Measurements from ENCODE around the gene SNX25.

GRCh38 chr4:185323606-185324005 is 114.2 kb downstream of the SNX25 start:
- no peak for TF ChIP-seq CTCF (IDR thresholded peaks at IDR 0.05)
- no peak for TF ChIP-seq EZH2 (IDR thresholded peaks at IDR 0.05; ENCODE audit: borderline replicate concordance, insufficient read depth, low read depth, low read length, poor library complexity, severe bottlenecking)

Data from B cell (primary cell).